Glomerular endothelial cell (primary cell): Measurements from ENCODE around the gene RASA3. TPM values are rescaled to one million over a fixed set of nuclear protein-coding genes. Genes with fewer than 3 reads are reported as not detected.

Experiments
- DNase-seq: peaks from one replicate; pipeline ENCODE4 v3.0.0-alpha.2; 2011; ENCODE audit warnings: low read depth, low spot score; ENCODE audit errors: extremely low read depth
- total RNA-seq: library from RNA; depleted of rRNA; stranded (reverse); fragments of >200 nt; gene quantifications from 2 replicates; pipeline ENCODE4 v1.2.3, GENCODE V29; 2015

RASA3 gene
- total RNA-seq, 1 donor from 2014 or later: 73.2 TPM

GRCh38 chr13:113947311-113948033 lies 185.0 kb downstream of the RASA3 start:
- DNase-seq: no peak

GRCh38 chr13:113946409-113947181 lies 185.8 kb downstream of the RASA3 start:
- no peak for DNase-seq

GRCh38 chr13:113945857-113946408 lies 186.5 kb downstream of the RASA3 start:
- DNase-seq: no peak

- DNase-seq: no peak
These were observed 188.4 kb downstream of the RASA3 start for GRCh38 chr13:113943821-113944565.

GRCh38 chr13:113942591-113943103 lies 189.8 kb downstream of the RASA3 start:
- DNase-seq: no peak

- no peak for DNase-seq
These were observed 190.7 kb downstream of the RASA3 start for GRCh38 chr13:113941571-113942191.

GRCh38 chr13:113939944-113940297 lies 192.5 kb downstream of the RASA3 start:
- no peak for DNase-seq

GRCh38 chr13:113939129-113939943 lies 193.1 kb downstream of the RASA3 start:
- DNase-seq: no peak

- DNase-seq: no peak
These were observed 193.7 kb downstream of the RASA3 start for GRCh38 chr13:113938716-113939115.

GRCh38 chr13:113938246-113938645 lies 194.2 kb downstream of the RASA3 start:
- DNase-seq: no peak

- DNase-seq: no peak
These were observed 194.8 kb downstream of the RASA3 start for GRCh38 chr13:113937527-113938180.

- DNase-seq: no peak
These were observed 195.3 kb downstream of the RASA3 start for GRCh38 chr13:113937073-113937472.

- DNase-seq: no peak
These were observed 196.1 kb downstream of the RASA3 start for GRCh38 chr13:113936166-113936965.

GRCh38 chr13:113935001-113935844 lies 197.2 kb downstream of the RASA3 start:
- no peak for DNase-seq

GRCh38 chr13:113934576-113934975 lies 197.8 kb downstream of the RASA3 start:
- DNase-seq: no peak

GRCh38 chr13:113933901-113934300 lies 198.5 kb downstream of the RASA3 start:
- no peak for DNase-seq

- DNase-seq: no peak
These were observed 200.5 kb downstream of the RASA3 start for GRCh38 chr13:113931841-113932459.
